ENCODE data around the gene NFATC2IP. TPM values are rescaled to one million over a fixed set of nuclear protein-coding genes. Genes with fewer than 3 reads are reported as not detected.
A peak's percentile ranks its signal among the peaks of the same experiment; 100 is the strongest.

NFATC2IP gene
- total RNA-seq, 1 donor from 2014 or later = 32.6 TPM

GRCh38 chr16:28918698-28919097 lies 32.0 kb upstream of the NFATC2IP start:
- Mint-ChIP-seq H3K4me3 (ENCODE audit: unreplicated experiment) (no peak overlapping the region), H3K36me3 (ENCODE audit: low read depth, unreplicated experiment) (peaks cover 11% of the 10 kb centered on the region), H3K27me3 (ENCODE audit: low read depth, unreplicated experiment) (no peaks in the 10 kb centered on the region), H3K27ac (ENCODE audit: unreplicated experiment) (no peak overlapping the region), H3K9me3 (ENCODE audit: unreplicated experiment) (no peaks in the 10 kb centered on the region), H3K4me1 (ENCODE audit: low read depth, unreplicated experiment) (peaks cover 3% of the 10 kb centered on the region)
- no peak overlapping the region for H3K9ac ChIP-seq (ENCODE audit: low read length)
- no peak overlapping the region for H3K4me3 ChIP-seq (ENCODE audit: insufficient read depth, low read depth, low read length)
- FAIRE-seq (no peak), DNase-seq (ENCODE audit: low read depth) (no peak)
- peaks cover 4% of the 10 kb centered on the region for H3K36me3 ChIP-seq (ENCODE audit: insufficient read depth, low read length)
- no peaks in the 10 kb centered on the region for H3K27me3 ChIP-seq (ENCODE audit: insufficient read depth, low read length)
- H2AFZ ChIP-seq (ENCODE audit: low read depth, low read length) = no peak overlapping the region
- TF ChIP-seq CTCF (IDR thresholded peaks at IDR 0.05; ENCODE audit: insufficient read depth, low read depth, low read length) (no peak), EZH2 (IDR thresholded peaks at IDR 0.05; ENCODE audit: insufficient read depth, low read length) (no peak)
- H3K4me2 ChIP-seq (ENCODE audit: low read length) = no peak overlapping the region
- H3K27ac ChIP-seq (ENCODE audit: low read depth, low read length) = no peak overlapping the region
- peaks cover 2% of the 10 kb centered on the region for H4K20me1 ChIP-seq (ENCODE audit: insufficient read depth, low read length)
- no peaks in the 10 kb centered on the region for H3K9me3 ChIP-seq (ENCODE audit: insufficient read depth, low read depth, low read length)
- peaks cover 3% of the 10 kb centered on the region for H3K79me2 ChIP-seq (ENCODE audit: insufficient read depth, low read length)
- no peaks in the 10 kb centered on the region for H3K4me1 ChIP-seq (ENCODE audit: insufficient read depth, low read length)

DNA sequence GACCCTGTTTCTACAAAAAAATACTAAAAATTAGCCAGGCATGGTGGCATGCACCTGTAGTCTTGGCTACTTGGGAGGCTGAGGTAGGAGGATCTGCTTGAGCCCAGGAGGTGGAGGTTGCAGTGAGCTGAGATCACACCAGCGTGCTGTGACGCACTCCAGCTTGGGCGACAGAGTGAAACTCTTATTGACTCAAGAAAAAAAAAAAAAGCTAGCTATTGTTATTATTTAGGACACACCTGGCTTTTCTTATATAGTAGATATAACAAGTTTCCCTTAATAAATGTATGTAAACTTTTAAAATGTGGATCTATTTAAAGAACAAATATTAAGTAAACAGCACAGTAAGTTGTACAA lies 27.5 kb upstream of the NFATC2IP start:
- Mint-ChIP-seq H3K36me3 (ENCODE audit: low read depth, unreplicated experiment) (no peaks in the 10 kb centered on the region), H3K4me3 (ENCODE audit: unreplicated experiment) (peak overlapping the region; percentile 82), H3K27me3 (ENCODE audit: low read depth, unreplicated experiment) (no peaks in the 10 kb centered on the region), H3K27ac (ENCODE audit: unreplicated experiment) (peak overlapping the region; percentile 77), H3K9me3 (ENCODE audit: unreplicated experiment) (no peaks in the 10 kb centered on the region), H3K4me1 (ENCODE audit: low read depth, unreplicated experiment) (peaks cover 6% of the 10 kb centered on the region)
- TF ChIP-seq EZH2 (IDR thresholded peaks at IDR 0.05; ENCODE audit: insufficient read depth, low read length) = no peak
- no peak for TF ChIP-seq CTCF (IDR thresholded peaks at IDR 0.05; ENCODE audit: insufficient read depth, low read depth, low read length)
- H3K4me3 ChIP-seq (ENCODE audit: insufficient read depth, low read depth, low read length) = no peak overlapping the region
- FAIRE-seq = no peak
- H2AFZ ChIP-seq (ENCODE audit: low read depth, low read length) = no peak overlapping the region
- no peaks in the 10 kb centered on the region for H3K9me3 ChIP-seq (ENCODE audit: insufficient read depth, low read depth, low read length)
- H4K20me1 ChIP-seq (ENCODE audit: insufficient read depth, low read length) = peaks cover 12% of the 10 kb centered on the region
- H3K4me2 ChIP-seq (ENCODE audit: low read length) = no peak overlapping the region
- no peak overlapping the region for H3K27ac ChIP-seq (ENCODE audit: low read depth, low read length)
- H3K9ac ChIP-seq (ENCODE audit: low read length) = no peak overlapping the region
- H3K79me2 ChIP-seq (ENCODE audit: insufficient read depth, low read length) = peaks cover 7% of the 10 kb centered on the region
- H3K4me1 ChIP-seq (ENCODE audit: insufficient read depth, low read length) = peaks cover 4% of the 10 kb centered on the region
- DNase-seq (ENCODE audit: low read depth) = no peak
- H3K36me3 ChIP-seq (ENCODE audit: insufficient read depth, low read length) = peaks cover 4% of the 10 kb centered on the region
- H3K27me3 ChIP-seq (ENCODE audit: insufficient read depth, low read length) = no peaks in the 10 kb centered on the region

GRCh38 chr16:28923652-28924398 lies 26.9 kb upstream of the NFATC2IP start:
- peaks cover 12% of the 10 kb centered on the region for H4K20me1 ChIP-seq (ENCODE audit: insufficient read depth, low read length)
- H3K4me1 ChIP-seq (ENCODE audit: insufficient read depth, low read length) = peaks cover 4% of the 10 kb centered on the region
- peaks cover 7% of the 10 kb centered on the region for H3K79me2 ChIP-seq (ENCODE audit: insufficient read depth, low read length)
- FAIRE-seq (no peak), DNase-seq (ENCODE audit: low read depth) (no peak)
- H3K9me3 ChIP-seq (ENCODE audit: insufficient read depth, low read depth, low read length) = no peaks in the 10 kb centered on the region
- peak overlapping the region; percentile 77 for H3K27ac Mint-ChIP-seq (ENCODE audit: unreplicated experiment)
- H3K27me3 Mint-ChIP-seq (ENCODE audit: low read depth, unreplicated experiment) = no peaks in the 10 kb centered on the region
- H3K36me3 Mint-ChIP-seq (ENCODE audit: low read depth, unreplicated experiment) = no peaks in the 10 kb centered on the region
- peak overlapping the region; percentile 79 for H3K4me3 ChIP-seq (ENCODE audit: insufficient read depth, low read depth, low read length)
- H3K27me3 ChIP-seq (ENCODE audit: insufficient read depth, low read length) = no peaks in the 10 kb centered on the region
- TF ChIP-seq EZH2 (IDR thresholded peaks at IDR 0.05; ENCODE audit: insufficient read depth, low read length) (no peak), CTCF (IDR thresholded peaks at IDR 0.05; ENCODE audit: insufficient read depth, low read depth, low read length) (no peak)
- H2AFZ ChIP-seq (ENCODE audit: low read depth, low read length) = peak overlapping the region; percentile 26
- peak overlapping the region; percentile 99 for H3K4me2 ChIP-seq (ENCODE audit: low read length)
- H3K4me3 Mint-ChIP-seq (ENCODE audit: unreplicated experiment) = peak overlapping the region; percentile 84
- H3K27ac ChIP-seq (ENCODE audit: low read depth, low read length) = no peak overlapping the region
- H3K36me3 ChIP-seq (ENCODE audit: insufficient read depth, low read length) = peaks cover 2% of the 10 kb centered on the region
- peak overlapping the region; percentile 52 for H3K9ac ChIP-seq (ENCODE audit: low read length)
- H3K9me3 Mint-ChIP-seq (ENCODE audit: unreplicated experiment) = no peaks in the 10 kb centered on the region
- peaks cover 6% of the 10 kb centered on the region for H3K4me1 Mint-ChIP-seq (ENCODE audit: low read depth, unreplicated experiment)

Data from astrocyte (in vitro differentiated cells and primary cell).